Right cardiac atrium (tissue), 5 donors: ENCODE measurements around the gene HACE1. TPM values are rescaled to one million over a fixed set of nuclear protein-coding genes. Genes with fewer than 3 reads are reported as not detected.
"Not testable (repeated sequence)": the region's sequence is repeated elsewhere in the genome, so short reads cannot be mapped to it uniquely, and the experiment has no call there.

ENCODE experiments used
- ATAC-seq, 2 donors: fragments of 200-7000 bp; cut with Tn5 transposase; one replicate each; pipeline versions ENCODE4 v1.8.0 to v1.9.1; 2020; ENCODE audit warnings: moderate library complexity in 2 of 2, mild to moderate bottlenecking in 1 of 2
- DNase-seq, 3 donors: peaks; one replicate each; pipeline ENCODE4 v3.0.0-alpha.2; 2020
- H3K27ac ChIP-seq: one replicate; pipeline ENCODE4 v1.5.1; 2013; ENCODE audit warnings: mild to moderate bottlenecking, low read length, control low read depth, moderate library complexity
- H3K27me3 ChIP-seq: one replicate; pipeline ENCODE4 v1.6.1; 2013; ENCODE audit not compliant: control insufficient read depth, insufficient read depth
- H3K4me1 ChIP-seq: one replicate; pipeline ENCODE4 v1.6.1; 2013; ENCODE audit warnings: low read length; ENCODE audit not compliant: control insufficient read depth, insufficient read depth
- H3K4me3 ChIP-seq: one replicate; pipeline ENCODE4 v1.5.1; 2013; ENCODE audit warnings: low read length, control low read depth
- H3K9me3 ChIP-seq: one replicate; pipeline ENCODE4 v1.6.1; 2013; ENCODE audit warnings: low read length; ENCODE audit not compliant: control insufficient read depth
- WGBS: extraction: QIAGEN DNeasy Blood & Tissue Kit; methylation state at CpG from one replicate; pipeline ENCODE4 v1.1.7; 2013; 5-methylcytosine and 5-hydroxymethylcytosine counted together
- intact Hi-C, 4 donors: fragments of 100-400 bp; cut with DNase I; formaldehyde crosslinking; loops; one replicate each; pipeline versions ENCODE4 v1.11.0 to v1.14.0; 2022 to 2023
- long read RNA-seq, 4 donors: library from polyadenylated mRNA; unstranded; transcript quantifications; one replicate each; pipeline ENCODE4 v2.0.0, GENCODE V29; 2020 to 2021
- polyA plus RNA-seq: library from polyadenylated mRNA; stranded (reverse); fragments of 200-250 nt; gene quantifications from one replicate; pipeline ENCODE4 v1.2.3, GENCODE V29; 2013
- total RNA-seq, 4 donors: library from RNA; stranded (reverse); fragmentation: NEBNext Ultra II Directional; extraction: Animal tissue kit (Norgen Biotek cat#: 25700); gene quantifications; one replicate each; pipeline ENCODE4 v1.2.1, GENCODE V29; 2021
- donor health status: healthy with polysubstance abuse.
- donor health status: DM: no; HTN: yes; CAD: no.
- donor health status: DM: no; HTN: no; CAD: no.
- donor health status: DM: no; HTN: yes; CAD: no; lungs with severe emphysema.
- donor health status: DM: yes; HTN: yes; CAD: no.

Gene HACE1
- total RNA-seq (1 to 10 TPM; 7.6 to 9.7 (median 9.0) TPM), polyA plus RNA-seq (3.9 TPM)
- long read RNA-seq, donor 1, full-length matches to known transcripts = 3 of 8 reads
- long read RNA-seq, donor 1, partial matches to known transcripts = 1 of 8 reads
- long read RNA-seq, donor 1, other reads (novel, unspliced or antisense) = 4 of 8 reads
- long read RNA-seq, donor 2, full-length matches to known transcripts = 4 of 6 reads
- long read RNA-seq, donor 2, partial matches to known transcripts = 0 of 6 reads
- long read RNA-seq, donor 2, other reads (novel, unspliced or antisense) = 2 of 6 reads
- long read RNA-seq, donor 3, full-length matches to known transcripts = 26 of 37 reads
- long read RNA-seq, donor 3, partial matches to known transcripts = 2 of 37 reads
- long read RNA-seq, donor 3, other reads (novel, unspliced or antisense) = 9 of 37 reads
- long read RNA-seq, donor 4, full-length matches to known transcripts = 3 of 8 reads
- long read RNA-seq, donor 4, partial matches to known transcripts = 1 of 8 reads
- long read RNA-seq, donor 4, other reads (novel, unspliced or antisense) = 4 of 8 reads

GRCh38 chr6:104859225-104860146 is at the start of gene HACE1:
TSS of gene HACE1 (minus strand) at chr6:104859919. CDS start at chr6:104859642, 277 bp downstream.
- Histone ChIP-seq H3K27ac (peak within 1 kb of the TSS; percentile 0), H3K4me3 (peak within 1 kb of the TSS; percentile 45), H3K4me1 (no peaks in the 10 kb centered on the region), H3K27me3 (peaks cover 2% of the 10 kb centered on the region), H3K9me3 (no peaks in the 10 kb centered on the region)
- peak; percentile 93 to 97 (median 96) for DNase-seq
- intact Hi-C loops = no loop called here
- under 1% methylated on average over 89 of the region's 89 CpGs for WGBS
- ATAC-seq = peak; percentile 100

- Histone ChIP-seq H3K4me3 (no peak overlapping the region), H3K9me3 (peaks cover 2% of the 10 kb centered on the region), H3K27me3 (no peaks in the 10 kb centered on the region), H3K27ac (no peak overlapping the region), H3K4me1 (no peaks in the 10 kb centered on the region)
- ATAC-seq (no peak), DNase-seq (no peak)
- intact Hi-C loops = no loop called here
- 86% methylated on average over 2 of the region's 2 CpGs for WGBS
Observed at GRCh38 chr6:104908888-104909525, 49.3 kb upstream of the HACE1 start.

GRCh38 chr6:104908031-104908887 is 48.5 kb upstream of the HACE1 start:
- Histone ChIP-seq H3K27ac (no peak overlapping the region), H3K4me3 (no peak overlapping the region), H3K9me3 (peaks cover 2% of the 10 kb centered on the region), H3K4me1 (no peaks in the 10 kb centered on the region), H3K27me3 (no peaks in the 10 kb centered on the region)
- DNase-seq = no peak
- intact Hi-C loops = no loop called here
- ATAC-seq = no peak
- 84% methylated on average over 6 of the region's 6 CpGs for WGBS

- H3K27ac ChIP-seq, H3K27me3 ChIP-seq, H3K4me1 ChIP-seq, H3K9me3 ChIP-seq, intact Hi-C loops, ATAC-seq, H3K4me3 ChIP-seq, DNase-seq: not testable (repeated sequence)
- WGBS = 85% methylated on average over 7 of the region's 7 CpGs
Observed at GRCh38 chr6:104898893-104899292, 39.2 kb upstream of the HACE1 start.

- ATAC-seq (no peak), DNase-seq (no peak)
- Histone ChIP-seq H3K4me1 (no peaks in the 10 kb centered on the region), H3K4me3 (no peak overlapping the region), H3K27me3 (peaks cover 3% of the 10 kb centered on the region), H3K27ac (no peak overlapping the region), H3K9me3 (no peaks in the 10 kb centered on the region)
- whole genome bisulfite sequencing = 70% methylated on average over 5 of the region's 5 CpGs
- intact Hi-C loops = no loop called here
Observed at GRCh38 chr6:104896914-104897313, 37.2 kb upstream of the HACE1 start.

GRCh38 chr6:104888066-104888465 is 28.3 kb upstream of the HACE1 start:
- WGBS = 73% methylated on average over 3 of the region's 3 CpGs
- intact Hi-C loops = no loop called here
- H3K27ac ChIP-seq = no peak overlapping the region
- H3K4me3 ChIP-seq = no peak overlapping the region
- no peaks in the 10 kb centered on the region for H3K9me3 ChIP-seq
- no peaks in the 10 kb centered on the region for H3K4me1 ChIP-seq
- no peaks in the 10 kb centered on the region for H3K27me3 ChIP-seq
- no peak for DNase-seq
- ATAC-seq = no peak

GRCh38 chr6:104887350-104887749 is 27.6 kb upstream of the HACE1 start:
- intact Hi-C loops = no loop called here
- no peak overlapping the region for H3K4me3 ChIP-seq
- no peak overlapping the region for H3K27ac ChIP-seq
- ATAC-seq = no peak
- no peaks in the 10 kb centered on the region for H3K9me3 ChIP-seq
- DNase-seq = no peak
- H3K4me1 ChIP-seq = no peaks in the 10 kb centered on the region
- 53% methylated on average over 7 of the region's 7 CpGs for WGBS
- no peaks in the 10 kb centered on the region for H3K27me3 ChIP-seq

GRCh38 chr6:104885518-104886043 is 25.9 kb upstream of the HACE1 start:
- intact Hi-C loops = no loop called here
- no peak for ATAC-seq
- Histone ChIP-seq H3K4me1 (no peaks in the 10 kb centered on the region), H3K27ac (no peak overlapping the region), H3K27me3 (no peaks in the 10 kb centered on the region), H3K4me3 (no peak overlapping the region), H3K9me3 (no peaks in the 10 kb centered on the region)
- 73% methylated on average over 19 of the region's 19 CpGs for WGBS
- no peak for DNase-seq

- no peak overlapping the region for H3K4me3 ChIP-seq
- no peaks in the 10 kb centered on the region for H3K27me3 ChIP-seq
- ATAC-seq (no peak), DNase-seq (no peak)
- H3K9me3 ChIP-seq = no peaks in the 10 kb centered on the region
- intact Hi-C loops = no loop called here
- no peaks in the 10 kb centered on the region for H3K4me1 ChIP-seq
- no peak overlapping the region for H3K27ac ChIP-seq
- 52% methylated on average over 12 of the region's 12 CpGs for WGBS
Observed at GRCh38 chr6:104884867-104885517, 25.3 kb upstream of the HACE1 start.
